ENCODE measurements around the gene AK5. TPM values are rescaled to one million over a fixed set of nuclear protein-coding genes. Genes with fewer than 3 reads are reported as not detected.

Gene AK5
- total RNA-seq, 1 experiment from 2014 or later: 3.0 TPM

DNA sequence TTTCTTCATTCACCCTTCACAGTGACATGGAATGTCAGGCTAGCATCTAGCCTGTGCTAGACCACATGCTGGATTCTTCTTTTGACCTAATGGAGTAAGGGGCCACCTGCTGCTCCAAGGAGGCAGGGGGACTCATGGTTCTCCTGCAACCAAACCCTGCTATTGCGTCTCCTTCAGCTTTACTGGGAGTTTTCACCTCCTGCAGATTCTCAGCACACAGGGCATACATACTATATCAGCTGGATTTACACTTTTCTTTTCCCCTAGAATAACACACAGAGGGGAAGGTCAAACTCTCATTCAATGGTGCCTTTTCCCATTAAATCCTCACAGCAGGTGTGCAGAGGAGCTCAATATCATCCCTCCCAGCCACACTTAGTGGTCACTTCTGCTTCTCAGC is 16.6 kb upstream of the AK5 start:
- intact Hi-C loops (cut with micrococcal nuclease; ENCODE audit: unreplicated experiment): no loop called here
- no peak for ATAC-seq
- in situ Hi-C loops (cut with HindIII; ENCODE audit: low pct_unique_long_range_greater_than_20kb, low sequenced_read_pairs): no loop called here
- Histone ChIP-seq H3K36me3 (ENCODE audit: control insufficient read depth, insufficient read depth, low read length) (no peaks in the 10 kb centered on the region), H3K4me1 (ENCODE audit: control insufficient read depth, insufficient read depth, low read length) (no peaks in the 10 kb centered on the region; the same call in 1 of the 2 replicates), H3K27me3 (ENCODE audit: control insufficient read depth, insufficient read depth, low read length) (peaks cover 2% of the 10 kb centered on the region; the same call in 1 of the 2 replicates), H3K9me3 (ENCODE audit: control insufficient read depth, insufficient read depth, low read depth, low read length) (no peaks in the 10 kb centered on the region), H3K4me3 (ENCODE audit: low read depth in 2 of 2, low read length in 2 of 2) (no peak overlapping the region), H3K27ac (ENCODE audit: low read length) (no peak overlapping the region)
- POLR2A ChIA-PET: no interaction called here
- DNase-seq (ENCODE audit: low read depth, low spot score): no peak
- no peak for TF ChIP-seq POLR2AphosphoS5 (IDR thresholded peaks at IDR 0.05; ENCODE audit: low read depth, low read length)
- TF ChIP-seq TCF7L2 (IDR thresholded peaks at IDR 0.05; ENCODE audit: low read depth, low read length): no peak
- TF ChIP-seq, protein P1, sequence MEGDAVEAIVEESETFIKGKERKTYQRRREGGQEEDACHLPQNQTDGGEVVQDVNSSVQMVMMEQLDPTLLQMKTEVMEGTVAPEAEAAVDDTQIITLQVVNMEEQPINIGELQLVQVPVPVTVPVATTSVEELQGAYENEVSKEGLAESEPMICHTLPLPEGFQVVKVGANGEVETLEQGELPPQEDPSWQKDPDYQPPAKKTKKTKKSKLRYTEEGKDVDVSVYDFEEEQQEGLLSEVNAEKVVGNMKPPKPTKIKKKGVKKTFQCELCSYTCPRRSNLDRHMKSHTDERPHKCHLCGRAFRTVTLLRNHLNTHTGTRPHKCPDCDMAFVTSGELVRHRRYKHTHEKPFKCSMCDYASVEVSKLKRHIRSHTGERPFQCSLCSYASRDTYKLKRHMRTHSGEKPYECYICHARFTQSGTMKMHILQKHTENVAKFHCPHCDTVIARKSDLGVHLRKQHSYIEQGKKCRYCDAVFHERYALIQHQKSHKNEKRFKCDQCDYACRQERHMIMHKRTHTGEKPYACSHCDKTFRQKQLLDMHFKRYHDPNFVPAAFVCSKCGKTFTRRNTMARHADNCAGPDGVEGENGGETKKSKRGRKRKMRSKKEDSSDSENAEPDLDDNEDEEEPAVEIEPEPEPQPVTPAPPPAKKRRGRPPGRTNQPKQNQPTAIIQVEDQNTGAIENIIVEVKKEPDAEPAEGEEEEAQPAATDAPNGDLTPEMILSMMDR (IDR thresholded peaks at IDR 0.05): no peak
- no peak for TF ChIP-seq SIN3A (IDR thresholded peaks at IDR 0.05; ENCODE audit: borderline replicate concordance, insufficient read depth, low read depth, low read length)
- TF ChIP-seq, protein P2, sequence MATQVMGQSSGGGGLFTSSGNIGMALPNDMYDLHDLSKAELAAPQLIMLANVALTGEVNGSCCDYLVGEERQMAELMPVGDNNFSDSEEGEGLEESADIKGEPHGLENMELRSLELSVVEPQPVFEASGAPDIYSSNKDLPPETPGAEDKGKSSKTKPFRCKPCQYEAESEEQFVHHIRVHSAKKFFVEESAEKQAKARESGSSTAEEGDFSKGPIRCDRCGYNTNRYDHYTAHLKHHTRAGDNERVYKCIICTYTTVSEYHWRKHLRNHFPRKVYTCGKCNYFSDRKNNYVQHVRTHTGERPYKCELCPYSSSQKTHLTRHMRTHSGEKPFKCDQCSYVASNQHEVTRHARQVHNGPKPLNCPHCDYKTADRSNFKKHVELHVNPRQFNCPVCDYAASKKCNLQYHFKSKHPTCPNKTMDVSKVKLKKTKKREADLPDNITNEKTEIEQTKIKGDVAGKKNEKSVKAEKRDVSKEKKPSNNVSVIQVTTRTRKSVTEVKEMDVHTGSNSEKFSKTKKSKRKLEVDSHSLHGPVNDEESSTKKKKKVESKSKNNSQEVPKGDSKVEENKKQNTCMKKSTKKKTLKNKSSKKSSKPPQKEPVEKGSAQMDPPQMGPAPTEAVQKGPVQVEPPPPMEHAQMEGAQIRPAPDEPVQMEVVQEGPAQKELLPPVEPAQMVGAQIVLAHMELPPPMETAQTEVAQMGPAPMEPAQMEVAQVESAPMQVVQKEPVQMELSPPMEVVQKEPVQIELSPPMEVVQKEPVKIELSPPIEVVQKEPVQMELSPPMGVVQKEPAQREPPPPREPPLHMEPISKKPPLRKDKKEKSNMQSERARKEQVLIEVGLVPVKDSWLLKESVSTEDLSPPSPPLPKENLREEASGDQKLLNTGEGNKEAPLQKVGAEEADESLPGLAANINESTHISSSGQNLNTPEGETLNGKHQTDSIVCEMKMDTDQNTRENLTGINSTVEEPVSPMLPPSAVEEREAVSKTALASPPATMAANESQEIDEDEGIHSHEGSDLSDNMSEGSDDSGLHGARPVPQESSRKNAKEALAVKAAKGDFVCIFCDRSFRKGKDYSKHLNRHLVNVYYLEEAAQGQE (IDR thresholded peaks at IDR 0.05; ENCODE audit: insufficient read depth in 1 of 2, low read depth in 2 of 2, low read length in 1 of 2): no peak
- CTCF ChIA-PET: no interaction called here
- BruUV-seq (replicated peaks): no TSS peak

DNA sequence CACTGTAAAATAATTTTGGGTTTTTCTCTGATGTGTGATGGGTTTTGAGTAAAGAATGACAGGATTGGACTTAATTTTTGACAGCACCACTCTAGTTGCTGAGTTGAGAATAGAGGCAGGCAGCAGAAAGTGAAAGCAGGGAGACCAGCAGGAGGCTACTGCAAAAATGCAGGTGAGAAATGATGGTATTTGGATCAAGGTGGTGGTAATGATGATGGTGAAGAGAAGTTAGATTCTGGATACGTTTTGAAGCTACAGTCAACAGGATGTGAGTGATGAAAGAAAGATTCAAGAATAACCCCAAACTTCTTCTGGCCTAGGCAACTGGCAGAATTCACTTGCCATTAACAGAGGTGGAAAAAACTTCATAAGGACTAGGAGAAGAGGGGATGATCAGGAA is 14.8 kb upstream of the AK5 start:
- in situ Hi-C loops (cut with HindIII; ENCODE audit: low pct_unique_long_range_greater_than_20kb, low sequenced_read_pairs) (no loop called here), intact Hi-C loops (cut with micrococcal nuclease; ENCODE audit: unreplicated experiment) (no loop called here)
- CTCF ChIA-PET: no interaction called here
- no peaks in the 10 kb centered on the region for H3K9me3 ChIP-seq (ENCODE audit: control insufficient read depth, insufficient read depth, low read depth, low read length)
- no peaks in the 10 kb centered on the region for H3K36me3 ChIP-seq (ENCODE audit: control insufficient read depth, insufficient read depth, low read length)
- no peaks in the 10 kb centered on the region for H3K4me1 ChIP-seq (ENCODE audit: control insufficient read depth, insufficient read depth, low read length)
- no peak for DNase-seq (ENCODE audit: low read depth, low spot score)
- H3K27me3 ChIP-seq (ENCODE audit: control insufficient read depth, insufficient read depth, low read length): no peaks in the 10 kb centered on the region; the same call in 1 of the 2 replicates
- no peak for ATAC-seq
- H3K27ac ChIP-seq (ENCODE audit: low read length): no peak overlapping the region
- H3K4me3 ChIP-seq (ENCODE audit: low read depth in 2 of 2, low read length in 2 of 2): no peak overlapping the region
- POLR2A ChIA-PET: no interaction called here
- TF ChIP-seq POLR2AphosphoS5 (IDR thresholded peaks at IDR 0.05; ENCODE audit: low read depth, low read length): no peak
- TF ChIP-seq TCF7L2 (IDR thresholded peaks at IDR 0.05; ENCODE audit: low read depth, low read length): no peak
- TF ChIP-seq, protein P2 (IDR thresholded peaks at IDR 0.05; ENCODE audit: insufficient read depth in 1 of 2, low read depth in 2 of 2, low read length in 1 of 2): no peak
- TF ChIP-seq, protein P1 (IDR thresholded peaks at IDR 0.05): no peak
- TF ChIP-seq SIN3A (IDR thresholded peaks at IDR 0.05; ENCODE audit: borderline replicate concordance, insufficient read depth, low read depth, low read length): no peak
- BruUV-seq (replicated peaks): no TSS peak
